HG02610 (cell line): Measurements from ENCODE around the gene GPATCH8.
"Not testable (repeated sequence)": the region's sequence is repeated elsewhere in the genome, so short reads cannot be mapped to it uniquely, and the experiment has no call there.

Source experiments
- ATAC-seq: cut with Tn5 transposase; IDR thresholded peaks from one replicate; pipeline ENCODE4 v1.9.1; 2021; ENCODE audit warnings: mild to moderate bottlenecking, moderate library complexity; ENCODE audit not compliant: unreplicated experiment

Gene GPATCH8

GRCh38 chr17:44398692-44399691 is 104.2 kb downstream of the GPATCH8 start:
- ATAC-seq = no peak

- no peak for ATAC-seq
Measured at GRCh38 chr17:44397479-44398440, 105.4 kb downstream of the GPATCH8 start.

GRCh38 chr17:44396946-44397345 is 106.3 kb downstream of the GPATCH8 start:
- ATAC-seq = no peak

GRCh38 chr17:44394833-44395232 is 108.4 kb downstream of the GPATCH8 start:
- no peak for ATAC-seq

GRCh38 chr17:44394112-44394511 is 109.1 kb downstream of the GPATCH8 start:
- ATAC-seq = not testable (repeated sequence)

GRCh38 chr17:44390250-44390870 is 112.8 kb downstream of the GPATCH8 start:
- ATAC-seq = no peak

GRCh38 chr17:44389723-44390202 is 113.4 kb downstream of the GPATCH8 start:
- ATAC-seq = no peak

GRCh38 chr17:44389281-44389680 is 113.9 kb downstream of the GPATCH8 start, which contains the start of gene ITGA2B:
TSS of gene ITGA2B (minus strand) at chr17:44389649. CDS start at chr17:44389473, 176 bp downstream.
- no peak for ATAC-seq

GRCh38 chr17:44387804-44388203 is 115.4 kb downstream of the GPATCH8 start:
- no peak for ATAC-seq

- ATAC-seq = no peak
Measured at GRCh38 chr17:44386182-44386525, 117.1 kb downstream of the GPATCH8 start.

- peak; percentile 47 for ATAC-seq
Measured at GRCh38 chr17:44385287-44386181, 117.7 kb downstream of the GPATCH8 start.

- ATAC-seq = peak; percentile 7
Measured at GRCh38 chr17:44384823-44385286, 118.4 kb downstream of the GPATCH8 start.

- ATAC-seq = no peak
Measured at GRCh38 chr17:44384281-44384822, 118.9 kb downstream of the GPATCH8 start.

- no peak for ATAC-seq
Measured at GRCh38 chr17:44383861-44384260, 119.3 kb downstream of the GPATCH8 start.

GRCh38 chr17:44383363-44383762 is 119.8 kb downstream of the GPATCH8 start:
- ATAC-seq = no peak

GRCh38 chr17:44382917-44383316 is 120.3 kb downstream of the GPATCH8 start:
- no peak for ATAC-seq

GRCh38 chr17:44381810-44382305 is 121.3 kb downstream of the GPATCH8 start:
- ATAC-seq = no peak

- no peak for ATAC-seq
Measured at GRCh38 chr17:44380767-44381166, 122.4 kb downstream of the GPATCH8 start.

- ATAC-seq = no peak
Measured at GRCh38 chr17:44379887-44380286, 123.3 kb downstream of the GPATCH8 start.
